Activated T-helper 1 cell treated with anti-CD3 and anti-CD28 coated beads, Interleukin-12 subunit alpha, Interleukin-12 subunit beta, Interleukin-2, Interleukin-4 antibody, amounts not matched to agents 30 ng/mL and 10 ng/mL and 1 ng/mL, durations not matched to agents 14 hours and 24 hours and 36 hours (primary cell): Measurements from ENCODE around the gene GRID1. TPM values are rescaled to one million over a fixed set of nuclear protein-coding genes. Genes with fewer than 3 reads are reported as not detected.
A peak's percentile ranks its signal among the peaks of the same experiment; 100 is the strongest.

Experiments
- DNase-seq: peaks from one replicate; pipeline ENCODE4 v3.0.0; 2021; ENCODE audit warnings: low spot score
- H3K27ac Mint-ChIP-seq: one replicate; pipeline ENCODE4 v1.8.0; 2021; ENCODE audit warnings: mild to moderate bottlenecking, mixed read lengths
- H3K27me3 Mint-ChIP-seq: one replicate; pipeline ENCODE4 v1.8.0; 2022; ENCODE audit warnings: mild to moderate bottlenecking, moderate library complexity, mixed read lengths; ENCODE audit not compliant: insufficient read depth
- H3K36me3 Mint-ChIP-seq: one replicate; pipeline ENCODE4 v1.8.0; 2021; ENCODE audit warnings: low read depth, mixed read lengths
- H3K4me1 Mint-ChIP-seq: one replicate; pipeline ENCODE4 v1.8.0; 2021; ENCODE audit warnings: low read depth, mixed read lengths
- H3K4me3 Mint-ChIP-seq: one replicate; pipeline ENCODE4 v1.8.0; 2021; ENCODE audit warnings: mild to moderate bottlenecking, moderate library complexity, mixed read lengths
- H3K9me3 Mint-ChIP-seq: one replicate; pipeline ENCODE4 v1.8.0; 2021; ENCODE audit warnings: mixed read lengths
- intact Hi-C: fragments of 100-400 bp; cut with micrococcal nuclease; formaldehyde crosslinking; loops from one replicate; pipeline ENCODE4 v1.15.1; 2024
- total RNA-seq: library from RNA; stranded (reverse); gene quantifications from 2 replicates; pipeline ENCODE4 v1.2.3, GENCODE V29; 2022

The GRID1 gene
- total RNA-seq, 1 donor from 2014 or later, result not detected

DNA sequence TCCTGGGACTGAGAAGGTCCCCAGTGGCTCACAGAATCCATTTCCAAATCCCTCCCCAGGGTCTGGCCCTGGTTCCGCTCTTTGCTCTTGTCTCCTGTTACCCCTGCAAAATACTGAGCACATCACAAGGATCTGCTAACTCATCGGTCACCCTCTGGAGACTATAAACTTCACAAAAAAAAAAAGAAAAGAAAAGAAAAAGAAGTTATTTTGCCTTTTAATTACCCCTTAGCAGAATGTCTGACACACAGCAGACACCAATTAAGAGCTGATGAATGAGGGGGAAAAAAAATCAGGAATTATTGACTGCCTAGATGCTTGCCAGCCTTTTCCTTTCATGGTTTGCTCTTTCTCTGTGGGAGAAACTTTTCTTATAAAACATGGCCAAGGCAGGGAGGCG is 578.7 kb downstream of the GRID1 start:
- no peaks in the 10 kb centered on the region for H3K9me3 Mint-ChIP-seq
- intact Hi-C loops, result no loop called here
- no peaks in the 10 kb centered on the region for H3K27me3 Mint-ChIP-seq
- H3K4me1 Mint-ChIP-seq, result no peaks in the 10 kb centered on the region
- H3K27ac Mint-ChIP-seq, result no peak overlapping the region
- no peaks in the 10 kb centered on the region for H3K36me3 Mint-ChIP-seq
- no peak for DNase-seq
- H3K4me3 Mint-ChIP-seq, result no peak overlapping the region

- no peaks in the 10 kb centered on the region for H3K4me1 Mint-ChIP-seq
- H3K27me3 Mint-ChIP-seq, result no peaks in the 10 kb centered on the region
- no peaks in the 10 kb centered on the region for H3K9me3 Mint-ChIP-seq
- H3K27ac Mint-ChIP-seq, result no peak overlapping the region
- DNase-seq, result no peak
- H3K4me3 Mint-ChIP-seq, result no peak overlapping the region
- intact Hi-C loops, result no loop called here
- H3K36me3 Mint-ChIP-seq, result no peaks in the 10 kb centered on the region
These were observed 579.2 kb downstream of the GRID1 start for GRCh38 chr10:85787393-85787792.

- H3K4me3 Mint-ChIP-seq, result no peak overlapping the region
- H3K36me3 Mint-ChIP-seq, result no peaks in the 10 kb centered on the region
- no peaks in the 10 kb centered on the region for H3K9me3 Mint-ChIP-seq
- no peaks in the 10 kb centered on the region for H3K27me3 Mint-ChIP-seq
- no peaks in the 10 kb centered on the region for H3K4me1 Mint-ChIP-seq
- no peak for DNase-seq
- H3K27ac Mint-ChIP-seq, result no peak overlapping the region
- intact Hi-C loops, result no loop called here
These were observed 580.1 kb downstream of the GRID1 start for GRCh38 chr10:85786401-85786899.

- Mint-ChIP-seq H3K27me3 (no peaks in the 10 kb centered on the region), H3K4me3 (no peak overlapping the region), H3K4me1 (no peaks in the 10 kb centered on the region), H3K9me3 (no peaks in the 10 kb centered on the region), H3K36me3 (no peaks in the 10 kb centered on the region), H3K27ac (no peak overlapping the region)
- DNase-seq, result no peak
- intact Hi-C loops, result no loop called here
These were observed 581.8 kb downstream of the GRID1 start for GRCh38 chr10:85784792-85785191.

GRCh38 chr10:85781404-85781803 is 585.2 kb downstream of the GRID1 start:
- no peak overlapping the region for H3K4me3 Mint-ChIP-seq
- DNase-seq, result no peak
- H3K27me3 Mint-ChIP-seq, result no peaks in the 10 kb centered on the region

GRCh38 chr10:85778074-85778473 is 588.5 kb downstream of the GRID1 start:
- H3K27me3 Mint-ChIP-seq, result no peaks in the 10 kb centered on the region
- H3K4me3 Mint-ChIP-seq, result no peak overlapping the region
- H3K36me3 Mint-ChIP-seq, result no peaks in the 10 kb centered on the region
- DNase-seq, result no peak
- H3K27ac Mint-ChIP-seq, result no peak overlapping the region
- H3K9me3 Mint-ChIP-seq, result no peaks in the 10 kb centered on the region
- no peaks in the 10 kb centered on the region for H3K4me1 Mint-ChIP-seq
- intact Hi-C loops, result no loop called here

More at GRCh38 chr10:85781404-85781803, 585.2 kb downstream of the GRID1 start:
- Mint-ChIP-seq H3K9me3 (no peaks in the 10 kb centered on the region), H3K27ac (no peak overlapping the region), H3K4me1 (no peaks in the 10 kb centered on the region), H3K36me3 (no peaks in the 10 kb centered on the region)
- intact Hi-C loops, result no loop called here

DNA sequence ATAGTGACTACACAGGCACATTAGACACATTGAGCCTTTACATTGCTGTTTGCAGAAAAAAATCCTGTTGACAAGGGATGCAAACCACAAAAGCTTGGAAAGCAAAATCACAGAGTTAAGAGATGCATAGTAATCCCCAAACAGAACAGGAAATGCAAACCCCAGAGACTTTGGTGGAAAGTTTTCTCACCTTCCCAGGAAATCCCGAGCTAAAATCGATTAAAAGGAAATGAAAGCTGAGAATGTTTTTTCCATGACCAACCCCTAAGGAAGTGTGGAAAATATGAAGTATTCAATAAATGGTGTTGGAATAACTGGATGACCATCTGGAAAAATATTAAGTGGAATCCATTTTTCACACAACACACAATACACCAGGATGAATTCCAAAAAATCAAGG is 598.7 kb downstream of the GRID1 start:
- Mint-ChIP-seq H3K36me3 (no peaks in the 10 kb centered on the region), H3K4me1 (no peaks in the 10 kb centered on the region), H3K4me3 (no peak overlapping the region), H3K9me3 (no peaks in the 10 kb centered on the region), H3K27ac (no peak overlapping the region), H3K27me3 (peaks cover 2% of the 10 kb centered on the region)
- no peak for DNase-seq
- intact Hi-C loops, result no loop called here

DNA sequence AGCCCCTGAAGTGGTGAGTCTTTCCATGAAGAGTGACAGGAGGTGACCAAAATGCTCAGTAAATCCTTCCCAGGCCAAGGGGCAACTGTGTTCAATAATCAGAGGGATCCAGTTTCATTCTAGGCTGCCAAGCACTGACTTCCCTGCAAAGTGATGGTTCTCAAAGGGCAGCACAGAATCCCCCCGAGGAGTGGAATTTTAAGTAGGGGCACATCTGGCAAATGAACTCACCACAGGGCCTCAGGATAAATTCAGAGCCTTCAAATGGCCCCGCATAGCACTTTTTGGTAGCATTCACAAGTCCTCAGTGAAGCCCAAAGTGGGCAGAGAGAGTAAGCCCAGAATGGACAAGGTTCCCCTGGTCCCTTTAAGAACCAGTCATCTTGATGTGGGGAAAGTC is 602.5 kb downstream of the GRID1 start:
- intact Hi-C loops, result no loop called here
- H3K9me3 Mint-ChIP-seq, result no peaks in the 10 kb centered on the region
- H3K4me1 Mint-ChIP-seq, result no peaks in the 10 kb centered on the region
- H3K27ac Mint-ChIP-seq, result no peak overlapping the region
- H3K27me3 Mint-ChIP-seq, result peaks cover 3% of the 10 kb centered on the region
- no peak overlapping the region for H3K4me3 Mint-ChIP-seq
- H3K36me3 Mint-ChIP-seq, result no peaks in the 10 kb centered on the region
- DNase-seq, result no peak

DNA sequence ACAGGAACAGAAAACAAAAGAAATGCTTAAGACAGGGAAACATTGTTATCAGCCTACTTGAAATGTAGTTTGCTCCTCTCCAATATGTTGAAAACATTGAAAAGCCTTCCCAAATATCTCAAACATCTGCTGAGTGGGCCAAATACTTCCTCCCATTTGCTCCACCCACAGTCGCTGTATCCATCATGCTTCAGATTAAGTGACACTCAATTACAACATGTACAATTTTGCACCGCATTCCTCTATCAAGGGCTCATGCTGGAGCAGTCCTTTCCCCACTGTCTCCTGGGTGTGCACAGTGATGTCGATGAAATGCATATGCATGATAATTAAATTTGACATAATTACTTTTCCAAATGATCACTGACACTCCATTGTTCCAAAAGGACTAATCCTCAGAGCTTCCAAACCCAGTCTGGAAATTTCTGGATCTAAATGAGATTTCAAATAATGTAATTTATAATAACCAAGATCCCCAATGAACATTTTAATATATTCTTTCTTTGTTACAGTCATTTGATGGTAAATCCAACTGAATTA is 604.6 kb downstream of the GRID1 start:
- H3K27ac Mint-ChIP-seq, result no peak overlapping the region
- intact Hi-C loops, result no loop called here
- H3K36me3 Mint-ChIP-seq, result no peaks in the 10 kb centered on the region
- no peak for DNase-seq
- H3K27me3 Mint-ChIP-seq, result peaks cover 3% of the 10 kb centered on the region
- no peaks in the 10 kb centered on the region for H3K9me3 Mint-ChIP-seq
- H3K4me3 Mint-ChIP-seq, result no peak overlapping the region
- H3K4me1 Mint-ChIP-seq, result no peaks in the 10 kb centered on the region

DNA sequence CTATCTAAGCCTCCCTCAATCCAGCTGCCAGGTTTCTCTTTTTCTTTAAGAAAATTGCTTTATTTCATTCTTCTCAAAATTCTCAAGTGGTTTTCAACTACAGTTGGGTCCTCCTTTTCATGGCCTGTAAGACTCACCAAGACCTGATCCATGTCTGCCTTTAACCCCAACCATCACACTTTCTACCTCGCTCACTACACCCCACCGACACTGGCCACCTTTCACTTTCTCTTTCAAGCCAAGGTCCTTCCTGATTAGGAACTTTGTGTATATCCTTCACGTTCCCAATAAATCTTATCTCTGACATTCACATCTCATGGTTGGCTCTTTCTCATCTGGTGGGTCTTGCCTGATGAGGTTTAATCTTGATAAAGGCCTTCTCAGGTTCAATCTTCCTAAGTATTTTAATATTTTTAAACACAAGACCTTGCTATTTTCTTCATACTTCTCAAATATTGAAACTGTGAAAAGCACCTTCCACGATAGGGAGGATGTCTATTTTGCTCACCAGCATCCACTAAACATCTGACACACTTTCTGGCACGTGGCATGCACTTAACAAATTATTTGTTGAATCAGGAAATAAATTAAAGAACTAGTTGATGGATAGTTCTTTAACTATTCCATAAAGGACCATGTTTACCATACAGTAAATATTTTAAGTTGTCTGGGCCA is 624.8 kb downstream of the GRID1 start:
- no peak for DNase-seq
- peak overlapping the region; percentile 1 for H3K4me3 Mint-ChIP-seq
- no peaks in the 10 kb centered on the region for H3K27me3 Mint-ChIP-seq
- H3K4me1 Mint-ChIP-seq, result no peaks in the 10 kb centered on the region
- intact Hi-C loops, result no loop called here
- no peaks in the 10 kb centered on the region for H3K9me3 Mint-ChIP-seq
- H3K27ac Mint-ChIP-seq, result no peak overlapping the region
- no peaks in the 10 kb centered on the region for H3K36me3 Mint-ChIP-seq

DNA sequence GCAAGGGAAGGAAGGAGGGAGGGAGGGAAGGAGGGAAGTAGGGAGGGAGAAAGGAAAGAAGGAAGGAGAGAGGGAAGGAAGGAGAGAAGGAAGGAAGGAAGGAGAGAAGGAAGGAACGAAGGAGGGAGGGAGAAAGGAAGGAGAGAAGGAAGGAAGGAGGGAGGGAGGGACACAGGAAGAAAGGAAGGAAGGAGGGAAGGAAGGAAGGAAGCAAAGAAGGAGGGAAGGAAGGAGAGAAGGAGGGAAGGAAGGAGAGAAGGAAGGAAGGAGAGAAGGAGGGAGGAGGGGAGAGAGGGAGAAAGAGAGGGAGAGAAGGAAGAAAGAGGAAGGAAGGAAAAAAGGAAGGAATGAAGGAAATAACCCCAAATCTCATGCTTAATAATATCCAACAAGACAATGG is 630.6 kb downstream of the GRID1 start:
- Mint-ChIP-seq H3K27ac (no peak overlapping the region), H3K36me3 (no peaks in the 10 kb centered on the region), H3K9me3 (no peaks in the 10 kb centered on the region), H3K4me1 (no peaks in the 10 kb centered on the region), H3K4me3 (no peak overlapping the region), H3K27me3 (peaks cover 2% of the 10 kb centered on the region)
- intact Hi-C loops, result no loop called here
- DNase-seq, result no peak

DNA sequence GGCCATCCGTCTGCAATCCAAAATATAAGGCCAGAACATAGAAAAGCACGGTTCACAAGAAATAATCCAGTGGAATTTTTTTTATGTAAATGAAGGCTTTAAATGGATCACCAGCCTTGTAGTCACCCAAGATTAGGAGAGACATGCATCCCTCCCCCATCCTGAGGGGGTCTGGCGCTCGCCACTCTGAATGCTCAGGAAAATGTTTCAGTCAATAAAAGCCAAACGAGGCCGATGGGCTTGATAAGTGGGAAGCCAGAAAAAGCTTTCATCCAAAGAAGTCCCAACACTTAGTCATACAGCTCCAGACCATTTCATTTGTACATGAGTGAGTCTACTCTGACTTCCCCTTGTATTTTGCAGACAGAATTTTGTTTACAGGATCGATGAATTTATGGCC is 631.8 kb downstream of the GRID1 start:
- Mint-ChIP-seq H3K4me1 (no peaks in the 10 kb centered on the region), H3K27me3 (peaks cover 2% of the 10 kb centered on the region), H3K4me3 (no peak overlapping the region), H3K9me3 (no peaks in the 10 kb centered on the region), H3K27ac (no peak overlapping the region), H3K36me3 (no peaks in the 10 kb centered on the region)
- intact Hi-C loops, result no loop called here
- DNase-seq, result no peak

DNA sequence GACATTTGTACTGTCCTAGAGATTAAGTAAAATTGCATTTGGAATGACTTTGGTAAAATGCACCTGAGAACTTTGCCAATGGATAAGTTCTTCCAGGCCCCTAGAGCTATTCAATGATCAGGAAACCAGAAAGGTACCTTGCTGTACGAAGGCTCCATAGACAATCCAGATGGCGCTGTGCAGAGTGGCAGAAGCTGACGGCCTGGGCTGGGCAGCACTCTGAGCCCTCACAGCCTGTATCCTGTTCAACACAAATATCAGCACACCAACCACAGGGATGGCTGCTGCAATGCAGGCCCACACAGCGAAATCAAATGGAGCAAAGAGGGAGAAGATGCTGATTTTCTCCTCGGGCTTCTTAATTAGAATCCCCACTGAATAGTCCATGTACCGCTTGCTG is 642.4 kb downstream of the GRID1 start:
- no peak for DNase-seq
- Mint-ChIP-seq H3K27me3 (peaks cover 2% of the 10 kb centered on the region), H3K4me1 (no peaks in the 10 kb centered on the region), H3K36me3 (no peaks in the 10 kb centered on the region), H3K27ac (no peak overlapping the region), H3K9me3 (no peaks in the 10 kb centered on the region), H3K4me3 (no peak overlapping the region)
- intact Hi-C loops, result no loop called here
